ENCODE results near the gene ORC1. TPM values are rescaled to one million over a fixed set of nuclear protein-coding genes. Genes with fewer than 3 reads are reported as not detected.
"Not testable (repeated sequence)": the region's sequence is repeated elsewhere in the genome, so short reads cannot be mapped to it uniquely, and the experiment has no call there.

ORC1 gene
- total RNA-seq, 2 experiments from 2014 or later = 40.5 to 42.2 TPM

DNA sequence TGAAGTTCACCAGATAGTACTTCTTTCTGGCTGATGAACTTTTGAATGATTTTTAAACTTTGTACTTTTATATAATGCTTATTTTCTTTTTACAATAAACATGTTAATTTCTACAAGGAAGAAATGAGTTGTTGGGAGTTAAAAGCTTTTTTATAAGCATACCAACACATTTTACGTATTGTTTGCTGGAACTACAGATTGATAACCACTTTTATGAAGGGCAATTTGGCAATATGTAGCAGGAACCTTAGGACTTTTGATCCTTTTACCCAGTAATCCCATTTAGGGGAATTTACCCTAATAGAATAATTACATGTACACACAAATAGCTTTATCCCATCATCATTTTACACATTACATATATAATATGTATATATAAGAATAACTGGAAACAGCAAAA, 16.5 kb upstream of the ORC1 start:
- no peak for DNase-seq
- Mint-ChIP-seq H3K27me3 (no peaks in the 10 kb centered on the region), H3K4me3 (no peak overlapping the region), H3K36me3 (peaks cover 43% of the 10 kb centered on the region), H3K9me3 (ENCODE audit: low read depth) (no peaks in the 10 kb centered on the region), H3K27ac (no peak overlapping the region), H3K4me1 (peaks cover 33% of the 10 kb centered on the region)
- CTCF ChIA-PET = interaction anchor here (0.6 kb wide), 1 partner anchor 49 kb away, joined by 4 read pairs; no protein-coding TSS in a partner anchor
- ATAC-seq = no peak

DNA sequence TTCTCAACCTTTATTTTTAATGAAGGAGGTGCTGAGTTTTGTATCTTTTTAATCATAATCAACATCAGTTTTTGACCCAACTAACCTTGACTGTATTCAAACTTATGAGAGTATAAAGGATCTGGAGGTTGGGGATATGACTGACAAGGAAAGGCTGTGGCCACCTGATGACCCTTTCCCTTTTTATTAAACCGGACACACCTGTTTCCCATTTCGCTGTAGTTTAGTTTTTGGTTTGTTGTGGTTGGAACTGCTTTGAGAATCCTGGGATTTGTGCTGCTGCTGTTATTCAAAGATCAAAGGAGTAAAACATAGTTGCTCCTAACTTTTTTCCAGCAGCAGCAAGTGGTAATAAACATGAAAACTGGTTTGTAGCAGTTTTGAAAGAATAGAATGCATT, 12.6 kb upstream of the ORC1 start:
- no peak for DNase-seq
- CTCF ChIA-PET = no interaction called here
- Mint-ChIP-seq H3K4me3 (no peak overlapping the region), H3K9me3 (ENCODE audit: low read depth) (no peaks in the 10 kb centered on the region), H3K36me3 (peaks cover 60% of the 10 kb centered on the region), H3K27ac (no peak overlapping the region), H3K4me1 (peaks cover 9% of the 10 kb centered on the region), H3K27me3 (no peaks in the 10 kb centered on the region)
- no peak for ATAC-seq

DNA sequence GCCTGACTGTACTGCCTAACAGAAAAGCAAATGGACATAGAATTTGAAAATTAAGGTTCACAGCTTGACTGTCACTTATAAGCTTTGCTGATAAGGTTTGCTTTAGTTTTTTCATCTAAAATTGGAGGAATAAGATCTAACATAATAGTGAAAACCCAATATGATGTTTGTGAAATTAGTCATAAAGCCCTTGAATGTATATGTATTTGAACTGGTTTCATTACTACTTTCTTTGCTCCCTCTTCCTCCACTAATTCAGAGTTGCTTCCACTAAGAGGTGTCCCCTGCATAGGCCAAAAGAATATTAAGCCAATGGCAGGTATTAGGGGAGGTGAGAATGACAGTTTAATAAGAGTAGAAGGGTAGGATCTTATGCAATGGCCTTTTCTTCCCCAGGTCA, 10.7 kb upstream of the ORC1 start:
- Mint-ChIP-seq H3K9me3 (ENCODE audit: low read depth) (no peaks in the 10 kb centered on the region), H3K4me1 (peaks cover 9% of the 10 kb centered on the region), H3K36me3 (peaks cover 70% of the 10 kb centered on the region), H3K27me3 (no peaks in the 10 kb centered on the region), H3K27ac (no peak overlapping the region), H3K4me3 (no peak overlapping the region)
- CTCF ChIA-PET = interaction anchor here (0.7 kb wide), 1 partner anchor 251 kb away, joined by 5 read pairs; no protein-coding TSS in a partner anchor
- no peak for DNase-seq
- no peak for ATAC-seq

DNA sequence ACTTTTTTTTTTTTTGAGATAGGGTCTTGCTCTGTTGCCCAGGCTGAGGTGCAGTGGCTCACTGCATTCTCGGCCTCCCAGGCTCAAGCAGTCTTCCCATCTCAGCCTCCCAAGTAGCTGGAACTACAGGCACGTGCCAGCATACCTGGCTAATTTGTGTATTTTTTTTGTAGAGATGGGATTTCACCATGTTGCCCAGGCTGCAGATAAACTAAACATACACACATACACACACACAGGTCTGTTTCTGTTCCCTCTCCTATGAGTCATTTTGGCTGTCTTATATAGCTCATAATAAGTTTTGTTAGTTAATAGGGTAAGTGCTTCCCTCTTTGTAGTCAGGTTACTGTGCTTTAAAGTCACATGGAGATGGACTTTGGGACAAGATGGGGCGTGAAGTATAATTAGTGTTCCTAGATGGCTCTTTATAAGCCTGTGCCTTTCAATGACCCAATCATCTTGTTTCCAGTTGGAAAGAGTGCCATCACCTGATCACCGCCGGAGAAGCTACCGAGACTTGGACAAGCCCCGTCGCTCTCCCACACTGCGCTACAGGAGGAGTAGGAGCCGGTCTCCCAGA, 9.3 kb upstream of the ORC1 start:
- H3K36me3 Mint-ChIP-seq = peaks cover 69% of the 10 kb centered on the region
- H3K9me3 Mint-ChIP-seq (ENCODE audit: low read depth) = no peaks in the 10 kb centered on the region
- ATAC-seq (no peak), DNase-seq (no peak)
- CTCF ChIA-PET = interaction anchor here (1.7 kb wide), 1 partner anchor 11 kb away, joined by 6 read pairs; no protein-coding TSS in a partner anchor
- H3K27me3 Mint-ChIP-seq = no peaks in the 10 kb centered on the region
- H3K27ac Mint-ChIP-seq = no peak overlapping the region
- no peak overlapping the region for H3K4me3 Mint-ChIP-seq
- H3K4me1 Mint-ChIP-seq = peaks cover 11% of the 10 kb centered on the region

DNA sequence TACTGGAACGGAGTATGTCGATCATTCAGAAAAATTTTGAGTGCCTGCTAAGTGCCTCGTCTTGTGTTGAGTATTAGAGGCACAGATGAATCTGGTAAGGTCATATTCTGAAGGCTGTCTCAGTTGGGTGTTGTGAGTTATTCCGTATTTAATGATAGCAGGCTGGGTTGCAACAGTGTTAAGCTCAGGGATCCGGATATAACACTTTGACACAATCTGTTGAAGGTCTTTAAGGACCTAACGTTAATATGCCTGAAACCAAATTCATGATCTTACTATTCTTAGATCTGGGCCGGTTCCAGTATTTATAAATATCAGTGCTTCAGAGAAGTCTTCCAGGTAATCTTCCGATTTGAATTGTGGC, 734 bp upstream of the ORC1 start:
- H3K27ac Mint-ChIP-seq = peak overlapping the region; percentile 100
- H3K36me3 Mint-ChIP-seq = peaks cover 59% of the 10 kb centered on the region
- H3K4me1 Mint-ChIP-seq = peaks cover 56% of the 10 kb centered on the region

DNA sequence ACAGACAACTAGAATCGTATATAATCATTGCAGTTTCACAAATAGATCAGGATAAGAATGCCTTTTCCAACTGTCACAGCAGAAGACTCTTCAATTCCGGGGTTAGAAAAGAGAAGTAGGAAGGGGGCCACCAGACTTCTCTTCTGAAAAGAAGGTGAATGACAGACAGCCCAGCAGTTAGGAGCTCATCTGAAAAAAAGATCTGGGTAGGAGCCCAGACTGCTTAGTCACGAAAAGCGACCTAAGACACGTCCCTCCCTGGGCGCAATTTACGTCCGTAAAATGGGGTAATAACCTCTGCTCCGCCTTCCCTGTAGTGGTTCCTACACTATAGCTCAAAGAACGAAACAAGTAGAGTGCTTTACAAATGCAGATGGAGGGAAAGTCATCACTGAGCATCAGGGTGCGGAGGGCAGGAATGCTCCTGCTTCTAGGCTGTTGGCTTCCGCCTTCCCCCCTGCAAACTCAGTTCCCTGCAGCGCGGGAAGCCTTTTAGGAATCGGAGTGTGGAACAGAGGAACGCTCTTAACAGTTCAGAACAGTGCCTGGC, 582 bp downstream of the ORC1 start:
- peaks cover 59% of the 10 kb centered on the region for H3K4me1 Mint-ChIP-seq

More for the DNA sequence above, 734 bp upstream of the ORC1 start:
- no peaks in the 10 kb centered on the region for H3K27me3 Mint-ChIP-seq
- CTCF ChIA-PET = interaction anchor here (0.8 to 2.9 kb wide), 9 partner anchors 19 to 296 kb away, joined by 3 to 20 read pairs (median 5); partner anchors contain the start of gene TUT4
- H3K9me3 Mint-ChIP-seq (ENCODE audit: low read depth) = no peaks in the 10 kb centered on the region
- DNase-seq = no peak
- H3K4me3 Mint-ChIP-seq = peak overlapping the region; percentile 100
- no peak for ATAC-seq

DNA sequence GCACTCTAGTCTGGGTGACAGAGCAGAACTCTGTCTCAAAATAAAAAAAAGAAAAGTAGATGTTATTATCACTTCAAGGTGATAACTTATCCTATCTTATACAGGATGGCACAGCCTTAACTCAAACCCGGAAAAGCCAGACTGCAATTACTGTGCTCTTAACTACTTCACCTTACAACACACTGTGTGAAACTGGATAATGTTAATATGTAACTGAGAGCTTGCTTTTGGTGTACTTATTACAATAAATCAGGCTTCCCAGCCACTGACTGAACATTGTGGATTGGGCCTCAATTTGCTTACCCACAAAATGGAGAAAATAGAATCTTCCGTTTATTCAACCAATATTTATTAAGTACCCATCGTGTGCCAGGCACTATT, 1.4 kb downstream of the ORC1 start:
- CTCF ChIA-PET = no interaction called here
- peaks cover 54% of the 10 kb centered on the region for H3K4me1 Mint-ChIP-seq
- no peak for DNase-seq
- H3K27me3 Mint-ChIP-seq = no peaks in the 10 kb centered on the region
- peaks cover 55% of the 10 kb centered on the region for H3K36me3 Mint-ChIP-seq
- no peak for ATAC-seq
- peak overlapping the region; percentile 100 for H3K4me3 Mint-ChIP-seq
- peak overlapping the region; percentile 100 for H3K27ac Mint-ChIP-seq
- no peaks in the 10 kb centered on the region for H3K9me3 Mint-ChIP-seq (ENCODE audit: low read depth)

More for the DNA sequence above, 582 bp downstream of the ORC1 start:
- peak; percentile 66 for ATAC-seq
- peaks cover 60% of the 10 kb centered on the region for H3K36me3 Mint-ChIP-seq
- H3K9me3 Mint-ChIP-seq (ENCODE audit: low read depth) = no peaks in the 10 kb centered on the region
- H3K4me3 Mint-ChIP-seq = peak overlapping the region; percentile 100
- CTCF ChIA-PET = interaction anchor here (0.9 to 2.9 kb wide), 10 partner anchors 9 to 286 kb away, joined by 3 to 20 read pairs (median 4); partner anchors contain the start of gene TUT4
- H3K27me3 Mint-ChIP-seq = no peaks in the 10 kb centered on the region
- DNase-seq = peak; percentile 82
- peak overlapping the region; percentile 100 for H3K27ac Mint-ChIP-seq

DNA sequence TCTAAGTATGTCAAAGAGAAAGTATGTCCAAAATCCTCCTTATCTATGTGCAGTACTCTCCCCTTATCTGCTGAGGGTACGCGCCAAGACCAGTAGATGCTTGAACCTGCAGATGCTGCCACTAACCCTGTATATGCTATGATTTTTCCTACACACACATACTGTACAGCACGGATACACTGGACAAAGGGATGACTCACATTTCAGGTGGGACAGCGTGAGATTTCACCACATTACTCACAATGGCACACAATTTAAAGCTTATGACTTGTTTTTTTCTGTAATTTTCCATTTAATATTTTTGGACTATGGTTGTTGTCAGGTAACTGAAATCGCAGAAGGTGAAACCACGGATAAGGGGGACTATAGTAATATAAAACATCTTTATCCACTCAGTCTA, 4.1 kb downstream of the ORC1 start:
- no peaks in the 10 kb centered on the region for H3K27me3 Mint-ChIP-seq
- peaks cover 58% of the 10 kb centered on the region for H3K36me3 Mint-ChIP-seq
- H3K4me3 Mint-ChIP-seq = no peak overlapping the region
- peaks cover 42% of the 10 kb centered on the region for H3K4me1 Mint-ChIP-seq
- ATAC-seq (no peak), DNase-seq (no peak)
- H3K9me3 Mint-ChIP-seq (ENCODE audit: low read depth) = no peaks in the 10 kb centered on the region
- CTCF ChIA-PET = no interaction called here
- no peak overlapping the region for H3K27ac Mint-ChIP-seq

DNA sequence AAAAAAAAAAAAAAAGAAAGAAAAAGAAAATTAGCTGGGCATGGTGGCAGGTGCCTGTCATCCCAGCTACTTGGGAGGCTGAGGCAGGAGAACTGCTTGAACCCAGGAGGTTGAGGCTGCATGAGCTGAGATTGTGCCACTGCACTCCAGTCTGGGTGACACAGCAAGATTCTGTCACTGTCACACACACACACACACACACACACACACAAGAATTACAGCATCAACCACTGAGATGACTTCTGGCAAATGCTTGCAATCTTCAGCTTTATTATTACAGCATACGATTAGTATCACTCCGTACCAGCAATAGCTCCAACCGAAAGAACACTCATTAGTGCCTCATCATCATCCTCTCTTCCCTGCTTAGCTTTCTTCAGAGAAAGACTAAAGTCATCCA, 4.6 kb downstream of the ORC1 start:
- CTCF ChIA-PET = no interaction called here
- no peak for DNase-seq
- H3K4me3 Mint-ChIP-seq = no peak overlapping the region
- no peaks in the 10 kb centered on the region for H3K9me3 Mint-ChIP-seq (ENCODE audit: low read depth)
- peaks cover 61% of the 10 kb centered on the region for H3K36me3 Mint-ChIP-seq
- peaks cover 42% of the 10 kb centered on the region for H3K4me1 Mint-ChIP-seq
- no peaks in the 10 kb centered on the region for H3K27me3 Mint-ChIP-seq
- no peak overlapping the region for H3K27ac Mint-ChIP-seq
- no peak for ATAC-seq

DNA sequence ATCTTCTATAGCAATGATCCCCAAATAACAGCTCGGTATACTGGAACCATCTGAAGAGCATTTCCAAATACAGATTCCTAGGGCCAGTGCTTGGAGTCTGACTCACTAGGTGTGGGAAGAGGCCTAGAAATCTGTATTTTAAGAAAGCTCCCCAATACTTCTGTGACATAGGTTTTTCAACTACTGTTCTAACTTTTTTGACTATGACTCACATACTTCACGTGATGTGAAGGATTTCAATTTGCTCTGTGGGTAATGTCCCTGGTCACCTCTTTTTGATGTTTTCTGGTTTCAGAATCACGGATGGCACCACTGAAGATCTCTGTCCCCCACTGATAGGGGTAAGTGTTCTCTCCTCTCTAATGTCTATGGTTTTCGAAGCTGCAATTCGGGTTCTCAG, 11.0 kb downstream of the ORC1 start:
- Mint-ChIP-seq H3K4me3 (no peak overlapping the region), H3K27me3 (no peaks in the 10 kb centered on the region), H3K4me1 (peaks cover 8% of the 10 kb centered on the region), H3K36me3 (peaks cover 67% of the 10 kb centered on the region), H3K27ac (no peak overlapping the region), H3K9me3 (ENCODE audit: low read depth) (no peaks in the 10 kb centered on the region)
- DNase-seq (no peak), ATAC-seq (no peak)
- CTCF ChIA-PET = interaction anchor here (0.7 to 1.5 kb wide), 2 partner anchors 11 to 293 kb away, joined by 3 to 5 read pairs; partner anchors contain the start of gene ORC1

DNA sequence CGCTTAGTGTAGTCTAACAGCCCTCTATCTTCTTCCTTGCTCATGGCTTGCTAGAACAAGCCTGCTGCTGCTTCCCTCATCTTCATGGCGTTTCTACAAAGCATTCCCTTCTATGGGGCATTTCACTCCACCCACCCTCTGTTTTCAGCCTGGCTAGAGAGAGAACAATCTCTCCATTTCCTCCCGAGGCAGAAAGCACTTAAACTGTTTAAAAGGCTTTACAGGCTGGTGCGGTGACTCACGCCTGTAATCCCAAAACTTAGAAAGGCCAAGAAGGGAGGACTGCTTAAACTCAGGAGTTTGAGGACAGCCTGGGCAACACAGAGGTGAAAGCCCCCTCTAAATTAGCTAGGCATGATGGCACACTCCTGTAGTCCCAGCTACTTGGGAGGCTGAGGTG, 17.8 kb downstream of the ORC1 start:
- DNase-seq (no peak), ATAC-seq (no peak)
- CTCF ChIA-PET = no interaction called here
- H3K36me3 Mint-ChIP-seq = peaks cover 58% of the 10 kb centered on the region
- H3K4me3 Mint-ChIP-seq = no peak overlapping the region
- no peaks in the 10 kb centered on the region for H3K9me3 Mint-ChIP-seq (ENCODE audit: low read depth)
- H3K4me1 Mint-ChIP-seq = peaks cover 2% of the 10 kb centered on the region
- H3K27ac Mint-ChIP-seq = no peak overlapping the region
- H3K27me3 Mint-ChIP-seq = no peaks in the 10 kb centered on the region

DNA sequence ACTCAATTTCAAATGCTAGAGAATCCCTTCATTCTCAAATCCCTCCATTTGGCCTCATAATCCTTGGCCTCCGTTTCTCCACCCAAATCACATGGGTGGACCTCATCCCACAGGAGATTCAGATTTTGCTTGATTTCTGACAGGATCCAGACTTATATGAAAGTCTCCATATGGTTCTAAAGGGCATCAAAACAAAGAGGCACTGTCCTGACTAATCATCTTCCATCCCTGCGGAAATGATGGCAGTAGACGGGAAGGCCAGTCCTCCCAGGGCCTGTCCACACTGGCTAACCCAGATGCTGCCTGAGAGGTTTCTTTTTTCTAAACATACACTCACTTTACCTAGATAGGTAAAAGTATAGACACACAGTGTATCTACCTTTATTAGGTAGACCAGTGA, 18.8 kb downstream of the ORC1 start:
- CTCF ChIA-PET = no interaction called here
- H3K27me3 Mint-ChIP-seq = no peaks in the 10 kb centered on the region
- H3K36me3 Mint-ChIP-seq = peaks cover 59% of the 10 kb centered on the region
- DNase-seq (no peak), ATAC-seq (no peak)
- no peak overlapping the region for H3K27ac Mint-ChIP-seq
- H3K4me1 Mint-ChIP-seq = no peaks in the 10 kb centered on the region
- no peaks in the 10 kb centered on the region for H3K9me3 Mint-ChIP-seq (ENCODE audit: low read depth)
- no peak overlapping the region for H3K4me3 Mint-ChIP-seq

DNA sequence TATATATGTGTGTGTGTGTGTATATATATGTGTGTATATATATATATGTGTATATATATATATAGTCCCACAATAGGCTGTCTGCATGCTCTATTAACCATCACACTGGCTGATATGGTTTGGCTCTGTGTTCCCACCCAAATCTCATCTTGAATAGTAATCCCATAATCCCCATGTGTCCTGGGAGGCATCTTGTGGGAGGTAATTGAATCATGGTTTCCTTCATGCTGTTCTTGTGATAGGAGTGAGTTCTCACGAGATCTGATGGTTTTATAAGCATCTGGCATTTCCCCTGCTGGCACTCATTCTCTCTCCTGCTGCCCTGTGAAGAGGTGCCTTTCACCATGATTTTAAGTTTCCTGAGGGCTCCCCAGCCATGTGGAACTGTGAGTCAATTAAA, 34.4 kb downstream of the ORC1 start:
- H3K4me3 Mint-ChIP-seq, CTCF ChIA-PET: not testable (repeated sequence)
- H3K36me3 Mint-ChIP-seq = peaks cover 38% of the 10 kb centered on the region

More for the DNA sequence above, 34.4 kb downstream of the ORC1 start:
- H3K27me3 Mint-ChIP-seq; H3K27ac Mint-ChIP-seq; DNase-seq; H3K9me3 Mint-ChIP-seq (ENCODE audit: low read depth); ATAC-seq: not testable (repeated sequence)
- H3K4me1 Mint-ChIP-seq = peaks cover 27% of the 10 kb centered on the region
